OCI-M2 (cell line): ENCODE results near the gene NEU2.
"Not testable (repeated sequence)": the region's sequence is repeated elsewhere in the genome, so short reads cannot be mapped to it uniquely, and the experiment has no call there.

Experiments used
- DNase-seq: peaks from one replicate; lab custom pipeline; 2025; ENCODE audit not compliant: unreplicated experiment; lab: John Stamatoyannopoulos, UW

Gene NEU2

GRCh38 chr2:233010569-233011267 is 21.8 kb upstream of the NEU2 start:
- no peak for DNase-seq

DNA sequence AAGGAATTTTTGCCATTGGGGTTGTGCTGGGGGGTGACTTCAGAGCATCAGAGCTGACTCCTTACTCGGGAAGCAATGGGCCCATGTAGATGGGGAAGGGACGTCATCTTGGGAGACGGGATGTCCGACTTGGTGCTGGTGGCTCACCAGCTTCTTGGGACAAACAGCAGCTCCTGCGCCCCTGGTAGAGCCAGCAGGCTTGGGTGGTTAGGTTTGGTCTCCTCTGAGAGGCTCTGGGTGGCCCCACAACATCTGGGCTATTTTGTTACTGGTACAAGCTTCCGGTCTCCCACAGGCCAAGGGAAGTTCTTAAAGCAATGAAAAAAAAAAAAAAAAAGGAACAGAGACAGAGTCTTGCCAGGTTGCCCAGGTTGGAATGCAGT is 21.2 kb upstream of the NEU2 start:
- no peak for DNase-seq

GRCh38 chr2:233011702-233012131 is 20.8 kb upstream of the NEU2 start:
- DNase-seq = no peak

DNA sequence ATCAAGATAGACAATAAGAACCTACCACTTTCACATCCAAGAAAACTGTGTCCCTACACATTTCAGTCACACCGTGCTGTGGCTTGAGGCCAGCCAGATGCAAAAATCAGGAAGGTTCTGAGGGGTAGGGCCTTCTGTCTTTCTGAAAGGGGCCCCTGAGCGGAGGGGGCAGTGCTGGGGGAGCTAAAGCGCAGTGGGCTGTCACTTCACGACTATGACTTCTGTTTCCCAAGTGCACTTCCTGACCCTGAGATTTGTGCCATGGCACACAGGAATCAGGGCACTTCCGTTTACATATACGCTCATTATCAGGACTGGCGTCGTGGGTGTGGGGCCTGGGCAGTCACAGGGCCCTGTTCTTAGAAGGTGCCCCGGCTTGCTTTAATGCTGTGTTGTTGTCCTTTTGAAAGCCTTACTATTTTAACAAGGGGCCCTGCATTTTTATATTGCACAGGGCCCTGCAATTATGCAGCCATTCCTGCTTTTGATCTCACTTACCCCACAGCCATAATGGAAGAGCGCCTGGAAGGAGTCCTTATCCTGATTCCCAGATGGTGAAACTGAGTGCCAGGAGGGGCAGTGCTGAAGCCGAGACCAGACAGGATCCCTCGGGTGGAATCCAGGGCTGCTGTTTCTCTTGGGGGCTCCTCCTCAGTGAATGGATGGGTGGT is 20.0 kb upstream of the NEU2 start:
- DNase-seq = no peak

GRCh38 chr2:233013027-233013461 is 19.4 kb upstream of the NEU2 start, which contains the start of gene NGEF:
Gene NGEF, minus strand, starts transcription at chr2:233013256. Its CDS starts 38,366 bp downstream, at chr2:232974890.
- no peak for DNase-seq

GRCh38 chr2:233013650-233014049 is 18.8 kb upstream of the NEU2 start:
- DNase-seq = no peak

DNA sequence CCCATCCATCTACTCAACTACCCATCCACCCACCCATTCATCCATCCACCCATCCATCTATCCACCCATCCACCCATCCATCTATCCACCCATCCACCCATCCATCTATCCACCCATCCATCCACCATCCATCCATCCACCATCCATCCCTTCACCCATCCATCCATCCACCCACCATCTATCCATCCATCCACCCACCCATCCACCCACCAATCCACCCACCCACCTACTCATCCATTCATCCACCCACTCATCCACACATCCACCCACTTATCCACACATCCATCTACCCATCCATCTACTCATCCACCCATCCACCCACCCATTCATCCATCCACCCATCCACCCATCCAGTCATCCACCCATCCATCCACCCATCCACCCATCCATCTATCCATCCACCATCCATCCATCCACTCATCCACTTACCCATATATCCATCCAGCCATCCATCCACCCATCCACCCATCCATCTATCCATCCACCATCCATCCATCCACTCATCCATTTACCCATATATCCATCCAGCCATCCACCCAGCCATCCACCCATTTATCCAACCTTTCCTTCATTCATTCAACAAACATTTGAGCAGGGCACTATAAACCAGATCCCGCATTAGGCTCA is 17.3 kb upstream of the NEU2 start:
- DNase-seq = no peak

DNA sequence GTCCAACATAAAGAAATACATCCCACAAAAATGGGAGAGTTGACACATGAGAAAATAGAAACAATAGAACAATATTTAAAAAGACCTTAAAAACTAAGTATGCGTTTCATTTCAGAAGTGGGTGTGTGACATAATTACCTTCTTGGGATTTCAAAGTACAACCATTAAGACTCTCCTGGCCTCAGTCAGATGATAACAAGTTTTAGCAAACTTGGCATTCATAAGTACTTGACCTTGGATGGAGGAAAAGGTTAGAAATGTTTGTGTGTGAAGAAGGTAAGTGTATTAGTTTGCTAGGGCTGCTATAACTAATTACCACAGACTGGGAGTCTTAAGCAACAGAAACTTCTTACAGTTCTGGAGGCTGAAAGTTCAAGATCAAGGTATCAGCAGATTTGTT is 14.5 kb upstream of the NEU2 start:
- no peak for DNase-seq

GRCh38 chr2:233019610-233020009 is 12.9 kb upstream of the NEU2 start:
- DNase-seq = not testable (repeated sequence)

- DNase-seq = no peak
Measured at GRCh38 chr2:233020454-233020853, 12.0 kb upstream of the NEU2 start.

DNA sequence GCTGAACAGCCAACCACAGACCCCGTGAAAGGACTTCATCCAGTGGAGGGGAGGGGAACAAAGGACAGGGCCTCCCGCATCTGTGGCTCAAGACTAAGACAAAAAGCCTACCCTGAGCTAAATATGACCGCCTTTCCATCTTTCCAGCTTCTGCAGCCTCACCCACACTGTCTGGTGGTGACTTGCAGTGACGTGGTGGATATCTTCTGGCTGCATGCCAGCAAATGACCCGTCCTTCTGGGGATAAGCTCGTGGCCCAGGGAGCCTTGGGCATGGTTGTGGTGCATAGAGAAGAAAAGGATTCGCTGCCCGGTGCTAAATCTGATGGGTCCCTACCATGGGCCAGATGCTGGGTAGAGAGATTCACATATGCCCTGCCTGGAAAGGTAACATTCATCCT is 10.7 kb upstream of the NEU2 start:
- DNase-seq = no peak

- no peak for DNase-seq
Measured at GRCh38 chr2:233022561-233022960, 9.9 kb upstream of the NEU2 start.

- no peak for DNase-seq
Measured at GRCh38 chr2:233023007-233023760, 9.3 kb upstream of the NEU2 start.

- DNase-seq = no peak
Measured at GRCh38 chr2:233023761-233024410, 8.6 kb upstream of the NEU2 start.

DNA sequence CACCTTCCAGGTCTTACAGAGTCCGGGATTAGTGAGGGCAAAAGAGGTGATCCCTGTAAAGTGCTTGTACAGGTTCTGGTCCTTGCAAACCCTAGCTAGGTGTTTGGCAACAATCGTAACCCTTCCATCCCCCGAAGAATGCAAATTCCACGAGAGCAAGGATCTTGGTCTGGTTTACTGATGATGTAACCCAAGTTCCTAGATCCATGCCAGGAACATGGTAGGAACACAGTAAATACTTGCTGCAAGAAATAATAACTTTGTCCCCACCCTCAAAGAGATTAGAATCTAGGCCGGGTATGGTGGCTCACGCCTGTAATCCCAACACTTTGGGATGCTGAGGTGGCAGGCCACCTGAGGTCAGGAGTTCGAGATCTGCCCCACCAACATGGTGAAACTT is 6.8 kb upstream of the NEU2 start:
- no peak for DNase-seq

DNA sequence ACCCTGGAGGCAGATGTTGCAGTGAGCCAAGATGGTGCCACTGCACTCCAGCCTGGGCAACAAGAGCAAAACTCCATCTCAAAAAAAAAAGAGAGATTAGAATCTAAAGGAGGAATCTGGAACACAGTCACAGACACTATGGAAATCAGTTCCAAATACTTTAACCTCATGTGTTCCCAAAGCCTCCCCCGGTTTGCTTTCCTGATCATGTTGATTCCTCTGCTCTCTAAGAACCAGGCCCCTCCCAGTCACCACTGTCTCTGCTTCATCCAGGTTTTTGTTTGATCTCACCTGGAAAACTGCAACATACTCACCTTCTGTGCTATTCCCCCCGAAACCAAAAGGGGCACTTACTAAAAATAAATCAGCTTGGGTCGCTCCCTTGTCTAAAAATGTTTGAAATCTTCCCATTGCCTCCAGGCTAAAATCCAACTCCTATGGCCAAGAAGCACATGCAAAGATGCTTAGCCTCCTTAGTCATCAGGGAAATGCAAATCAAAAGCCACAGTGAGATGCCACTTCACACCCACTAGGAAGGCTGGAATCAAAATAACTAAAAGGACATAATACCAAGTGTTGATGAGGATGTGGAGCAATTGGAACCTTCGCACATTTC is 6.2 kb upstream of the NEU2 start:
- no peak for DNase-seq

DNA sequence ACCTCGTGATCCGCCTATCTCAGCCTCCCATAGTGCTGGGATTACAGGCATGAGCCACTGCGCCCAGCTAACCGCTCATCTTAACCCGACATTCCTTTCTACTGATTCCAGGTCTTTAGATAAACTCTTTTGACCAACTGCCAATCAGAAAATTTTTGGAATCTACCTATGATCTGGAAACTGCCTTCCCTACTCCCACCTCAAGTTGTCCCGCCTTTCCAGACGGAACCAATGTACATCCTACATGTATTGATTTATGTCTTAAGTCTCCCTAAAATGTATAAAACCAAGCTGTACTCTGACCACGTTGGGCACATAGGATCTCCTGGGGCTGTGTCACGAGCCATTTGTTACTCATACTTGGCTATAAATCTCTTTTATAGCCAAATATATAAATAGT is 3.2 kb upstream of the NEU2 start:
- DNase-seq = no peak

- no peak for DNase-seq
Measured at GRCh38 chr2:233031556-233032500, 644 bp upstream of the NEU2 start.

- DNase-seq = no peak
Measured at GRCh38 chr2:233033672-233034071, 1.2 kb downstream of the NEU2 start.
